CD14-positive monocyte (primary cell): ENCODE measurements around the gene EPAS1. TPM values are rescaled to one million over a fixed set of nuclear protein-coding genes. Genes with fewer than 3 reads are reported as not detected.

ENCODE experiments used
- DNase-seq, 3 donors: peaks; one replicate each; pipeline ENCODE4 v3.0.0-alpha.2; 2011 to 2022
- H2AFZ ChIP-seq: 2 replicates; pipeline ENCODE4 v1.6.0; 2012; ENCODE audit warnings: mild to moderate bottlenecking, low read depth, low read length, inconsistent platforms; ENCODE audit not compliant: insufficient read depth, poor library complexity, severe bottlenecking
- H3K27ac ChIP-seq, 2 donors: 1 replicate in 1 of 2; 2 replicates in 1 of 2; pipeline ENCODE4 v1.5.1; 2012 to 2013; ENCODE audit warnings: low read length in 2 of 2, control low read depth in 1 of 2, inconsistent platforms in 1 of 2, low read depth in 1 of 2, mild to moderate bottlenecking in 1 of 2
- H3K27me3 ChIP-seq, 2 donors: one replicate each; pipeline versions ENCODE4 v1.6.0 to v1.6.1; 2011 to 2013; ENCODE audit warnings: low read length in 2 of 2; ENCODE audit not compliant: control insufficient read depth in 2 of 2, insufficient read depth in 2 of 2
- H3K36me3 ChIP-seq, 2 donors: replicated peaks in 1 of 2; 1 replicate in 1 of 2; 2 replicates in 1 of 2; pipeline versions ENCODE4 v1.5.1 to v1.6.1; 2012 to 2013; ENCODE audit warnings: low read length in 2 of 2, control low read depth in 1 of 2, inconsistent platforms in 1 of 2, mild to moderate bottlenecking in 1 of 2; ENCODE audit not compliant: insufficient read depth in 2 of 2, control insufficient read depth in 1 of 2
- H3K4me1 ChIP-seq, 2 donors: 1 replicate in 1 of 2; 2 replicates in 1 of 2; pipeline versions ENCODE4 v1.5.1 to v1.6.1; 2012 to 2013; ENCODE audit warnings: low read length in 2 of 2, control low read depth in 1 of 2, inconsistent platforms in 1 of 2, mild to moderate bottlenecking in 1 of 2, moderate library complexity in 1 of 2; ENCODE audit not compliant: insufficient read depth in 2 of 2, control insufficient read depth in 1 of 2
- H3K4me2 ChIP-seq: replicated peaks from 2 replicates; pipeline ENCODE3; 2012; ENCODE audit warnings: low read length, moderate library complexity, mild to moderate bottlenecking; ENCODE audit not compliant: poor library complexity, severe bottlenecking; ENCODE audit errors: extremely low read depth
- H3K4me3 ChIP-seq, 3 experiments: fragments of 200-600 bp in 1 of 3; sonication (generic) in 1 of 3; replicated peaks in 1 of 3; 1 replicate in 2 of 3; 2 replicates in 1 of 3; pipeline ENCODE4 v1.5.1; 2011 to 2013; ENCODE audit warnings: low read length in 3 of 3, mild to moderate bottlenecking in 3 of 3, control low read depth in 2 of 3, low read depth in 2 of 3, inconsistent platforms in 1 of 3, moderate library complexity in 1 of 3
- H3K79me2 ChIP-seq: 2 replicates; pipeline ENCODE4 v1.6.0; 2012; ENCODE audit warnings: mild to moderate bottlenecking, control low read depth, inconsistent platforms, low read length, moderate library complexity; ENCODE audit not compliant: insufficient read depth
- H3K9ac ChIP-seq: 2 replicates; pipeline ENCODE4 v1.6.0; 2017; ENCODE audit warnings: low read length, mild to moderate bottlenecking; ENCODE audit not compliant: insufficient read depth, poor library complexity, severe bottlenecking
- H3K9me3 ChIP-seq, 2 donors: replicated peaks in 1 of 2; 1 replicate in 1 of 2; 2 replicates in 1 of 2; pipeline versions ENCODE4 v1.5.1 to v1.6.1; 2012 to 2013; ENCODE audit warnings: low read length in 2 of 2, control low read depth in 1 of 2; ENCODE audit not compliant: control insufficient read depth in 1 of 2, insufficient read depth in 1 of 2
- H4K20me1 ChIP-seq: 2 replicates; pipeline ENCODE4 v1.6.0; 2012; ENCODE audit warnings: mild to moderate bottlenecking, low read length, control low read depth, moderate library complexity; ENCODE audit not compliant: insufficient read depth
- H3K27ac Mint-ChIP-seq, 7 donors: one replicate each; pipeline ENCODE4 v1.8.0; 2020; ENCODE audit warnings: mild to moderate bottlenecking in 7 of 7, mixed read lengths in 7 of 7, moderate library complexity in 6 of 7, inconsistent platforms in 2 of 7
- H3K27me3 Mint-ChIP-seq, 3 donors: one replicate each; pipeline ENCODE4 v1.8.0; 2021 to 2022; ENCODE audit warnings: low read depth in 3 of 3, mild to moderate bottlenecking in 3 of 3, mixed read lengths in 3 of 3, moderate library complexity in 3 of 3, inconsistent platforms in 1 of 3
- H3K36me3 Mint-ChIP-seq, 2 donors: one replicate each; pipeline ENCODE4 v1.8.0; 2020; ENCODE audit warnings: mixed read lengths in 2 of 2, inconsistent platforms in 1 of 2, mild to moderate bottlenecking in 1 of 2
- H3K4me1 Mint-ChIP-seq: one replicate; pipeline ENCODE4 v1.8.0; 2020; ENCODE audit warnings: mild to moderate bottlenecking, mixed read lengths
- H3K4me3 Mint-ChIP-seq, 2 donors: one replicate each; pipeline ENCODE4 v1.8.0; 2020; ENCODE audit warnings: mild to moderate bottlenecking in 2 of 2, mixed read lengths in 2 of 2, moderate library complexity in 1 of 2
- H3K9me3 Mint-ChIP-seq, 7 donors: one replicate each; pipeline ENCODE4 v1.8.0; 2020 to 2022; ENCODE audit warnings: mixed read lengths in 7 of 7, mild to moderate bottlenecking in 6 of 7, moderate library complexity in 6 of 7, inconsistent platforms in 2 of 7
- CTCF ChIP-seq: fragments of 200-600 bp; IDR thresholded peaks from one replicate; pipeline ENCODE4 v1.8.0; 2022; ENCODE audit warnings: antibody characterized with exemption, mild to moderate bottlenecking
- WGBS: methylation state at CpG from one replicate; pipeline ENCODE4 v1.1.5; 2013; ENCODE audit warnings: missing lambda C conversion rate; ENCODE audit not compliant: insufficient coverage; 5-methylcytosine and 5-hydroxymethylcytosine counted together
- intact Hi-C, 2 donors: fragments of 100-400 bp; cut with micrococcal nuclease; formaldehyde crosslinking; loops; one replicate each; pipeline versions ENCODE4 v1.15.0 to v1.15.1; 2023
- polyA plus RNA-seq, 3 donors: library from polyadenylated mRNA; depleted of rRNA in 1 of 3; unstranded in 2 of 3; stranded (reverse) in 1 of 3; fragments of 300-500 nt in 2 of 3; fragments of >200 nt in 1 of 3; fragmentation: Illumina TruSeq in 2 of 3; gene quantifications; 1 replicate in 2 of 3; 2 replicates in 1 of 3; pipeline ENCODE4 v1.2.3, GENCODE V29; 2012 to 2021

Gene EPAS1
- polyA plus RNA-seq, 3 donors: 0.11 to 1.0 (median 0.88) TPM

GRCh38 chr2:46332686-46333281 is 35.6 kb downstream of the EPAS1 start:
- H3K27ac ChIP-seq: no peak overlapping the region
- TF ChIP-seq CTCF: no peak
- Mint-ChIP-seq H3K9me3 (no peaks in the 10 kb centered on the region), H3K27me3 (peaks cover 2 to 11% (median 8%) of the 10 kb centered on the region in 3 donors), H3K27ac (no peak overlapping the region), H3K36me3 (no peaks in the 10 kb centered on the region), H3K4me1 (no peaks in the 10 kb centered on the region), H3K4me3 (no peak overlapping the region)
- no peak overlapping the region for H2AFZ ChIP-seq
- H3K4me1 ChIP-seq: no peaks in the 10 kb centered on the region
- no peaks in the 10 kb centered on the region for H3K79me2 ChIP-seq
- 100% methylated on average over 1 of the region's 8 CpGs for WGBS
- no peak overlapping the region for H3K4me3 ChIP-seq
- no peak overlapping the region for H3K9ac ChIP-seq
- no peak overlapping the region for H3K4me2 ChIP-seq
- DNase-seq: no peak
- H3K36me3 ChIP-seq: no peaks in the 10 kb centered on the region
- no peaks in the 10 kb centered on the region for H3K9me3 ChIP-seq
- no peaks in the 10 kb centered on the region for H4K20me1 ChIP-seq
- no peaks in the 10 kb centered on the region for H3K27me3 ChIP-seq
- intact Hi-C loops: no loop called here

- Histone ChIP-seq H3K4me3 (no peak overlapping the region), H3K9me3 (no peaks in the 10 kb centered on the region), H3K9ac (no peak overlapping the region), H2AFZ (no peak overlapping the region), H3K27ac (no peak overlapping the region), H3K27me3 (no peaks in the 10 kb centered on the region), H3K4me2 (no peak overlapping the region), H3K36me3 (no peaks in the 10 kb centered on the region), H4K20me1 (no peaks in the 10 kb centered on the region), H3K4me1 (no peaks in the 10 kb centered on the region), H3K79me2 (no peaks in the 10 kb centered on the region)
- Mint-ChIP-seq H3K4me1 (no peaks in the 10 kb centered on the region), H3K27ac (no peak overlapping the region), H3K9me3 (no peaks in the 10 kb centered on the region), H3K27me3 (peaks cover 2 to 14% (median 10%) of the 10 kb centered on the region in 3 donors), H3K4me3 (no peak overlapping the region), H3K36me3 (no peaks in the 10 kb centered on the region)
- peak in 1 of 3 donors; percentile 6 for DNase-seq
- TF ChIP-seq CTCF: peak; percentile 34
- intact Hi-C loops: no loop called here
- 90% methylated on average over 2 of the region's 4 CpGs for WGBS
Observed at GRCh38 chr2:46333912-46334311, 36.7 kb downstream of the EPAS1 start.
